ENCODE measurements around the gene TNPO2.
"Not testable (repeated sequence)": the region's sequence is repeated elsewhere in the genome, so short reads cannot be mapped to it uniquely, and the experiment has no call there.

The TNPO2 gene

DNA sequence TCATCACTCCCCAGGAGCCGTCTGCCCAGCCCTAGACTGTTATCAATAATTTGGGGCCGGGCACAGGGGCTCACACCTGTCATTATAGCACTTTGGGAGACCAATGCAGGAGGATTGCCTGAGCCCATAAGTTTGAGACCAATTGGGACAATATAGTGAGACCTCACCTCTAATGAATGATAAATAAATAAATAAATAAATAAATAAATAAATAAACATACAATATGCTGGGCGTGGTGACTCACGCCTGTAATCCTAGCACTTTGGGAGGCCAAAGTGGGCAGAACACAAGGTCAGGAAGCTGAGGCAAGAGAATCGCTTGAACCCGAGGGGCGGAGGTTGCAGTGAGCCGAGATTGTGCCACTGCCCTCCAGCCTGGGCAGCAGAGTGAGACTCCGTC lies 10.4 kb downstream of the TNPO2 start (continued):
- TF ChIP-seq, protein P1, sequence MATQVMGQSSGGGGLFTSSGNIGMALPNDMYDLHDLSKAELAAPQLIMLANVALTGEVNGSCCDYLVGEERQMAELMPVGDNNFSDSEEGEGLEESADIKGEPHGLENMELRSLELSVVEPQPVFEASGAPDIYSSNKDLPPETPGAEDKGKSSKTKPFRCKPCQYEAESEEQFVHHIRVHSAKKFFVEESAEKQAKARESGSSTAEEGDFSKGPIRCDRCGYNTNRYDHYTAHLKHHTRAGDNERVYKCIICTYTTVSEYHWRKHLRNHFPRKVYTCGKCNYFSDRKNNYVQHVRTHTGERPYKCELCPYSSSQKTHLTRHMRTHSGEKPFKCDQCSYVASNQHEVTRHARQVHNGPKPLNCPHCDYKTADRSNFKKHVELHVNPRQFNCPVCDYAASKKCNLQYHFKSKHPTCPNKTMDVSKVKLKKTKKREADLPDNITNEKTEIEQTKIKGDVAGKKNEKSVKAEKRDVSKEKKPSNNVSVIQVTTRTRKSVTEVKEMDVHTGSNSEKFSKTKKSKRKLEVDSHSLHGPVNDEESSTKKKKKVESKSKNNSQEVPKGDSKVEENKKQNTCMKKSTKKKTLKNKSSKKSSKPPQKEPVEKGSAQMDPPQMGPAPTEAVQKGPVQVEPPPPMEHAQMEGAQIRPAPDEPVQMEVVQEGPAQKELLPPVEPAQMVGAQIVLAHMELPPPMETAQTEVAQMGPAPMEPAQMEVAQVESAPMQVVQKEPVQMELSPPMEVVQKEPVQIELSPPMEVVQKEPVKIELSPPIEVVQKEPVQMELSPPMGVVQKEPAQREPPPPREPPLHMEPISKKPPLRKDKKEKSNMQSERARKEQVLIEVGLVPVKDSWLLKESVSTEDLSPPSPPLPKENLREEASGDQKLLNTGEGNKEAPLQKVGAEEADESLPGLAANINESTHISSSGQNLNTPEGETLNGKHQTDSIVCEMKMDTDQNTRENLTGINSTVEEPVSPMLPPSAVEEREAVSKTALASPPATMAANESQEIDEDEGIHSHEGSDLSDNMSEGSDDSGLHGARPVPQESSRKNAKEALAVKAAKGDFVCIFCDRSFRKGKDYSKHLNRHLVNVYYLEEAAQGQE (tag by site-specific recombination; IDR thresholded peaks at IDR 0.05), result 0 out of 2 replicates have a peak, but pooled peaks have one; percentile 33
- TF ChIP-seq ZNF518A (tag by site-specific recombination; conservative IDR thresholded peaks at IDR 0.05; ENCODE audit: low read depth) (peak; percentile 73), ZNF623 (tag by site-specific recombination; IDR thresholded peaks at IDR 0.05) (peak; percentile 59), ZNF426 (tag by site-specific recombination; IDR thresholded peaks at IDR 0.05) (peak; percentile 55), ZNF558 (tag by site-specific recombination; IDR thresholded peaks at IDR 0.05) (0 out of 2 replicates have a peak, but pooled peaks have one; percentile 25), ZNF121 (tag by site-specific recombination; IDR thresholded peaks at IDR 0.05) (0 out of 2 replicates have a peak, but pooled peaks have one; percentile 19), ZNF394 (tag by site-specific recombination; IDR thresholded peaks at IDR 0.05; ENCODE audit: borderline replicate concordance) (peak; percentile 86), ZNF202 (tag by site-specific recombination; IDR thresholded peaks at IDR 0.05; ENCODE audit: borderline replicate concordance) (0 out of 2 replicates have a peak, but pooled peaks have one; percentile 16)

DNA sequence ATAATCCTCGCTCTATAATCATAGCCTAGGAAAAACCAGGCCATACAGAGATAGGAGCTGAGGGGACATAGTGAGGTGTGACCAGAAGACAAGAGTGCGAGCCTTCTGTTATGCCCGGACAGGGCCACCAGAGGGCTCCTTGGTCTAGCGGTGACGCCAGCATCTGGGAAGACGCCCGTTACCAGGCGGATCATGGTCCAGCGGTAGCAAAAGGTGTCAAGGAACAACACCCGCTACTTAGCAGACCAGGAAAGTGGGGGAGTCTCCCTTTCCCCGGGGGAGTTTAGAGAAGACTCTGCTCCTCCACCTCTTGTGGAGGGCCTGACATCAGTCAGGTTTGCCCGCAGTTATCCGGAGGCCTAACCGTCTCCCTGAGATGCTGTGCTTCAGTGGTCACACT lies 11.7 kb downstream of the TNPO2 start:
- POLR2A ChIA-PET, result interaction anchor here (0.6 to 0.7 kb wide), 3 partner anchors 16 to 32 kb away, joined by 3 read pairs; partner anchors contain the start of genes DHPS and FBXW9

More for the DNA sequence above, 11.7 kb downstream of the TNPO2 start:
- TF ChIP-seq CTCF (tag by site-specific recombination; IDR thresholded peaks at IDR 0.05), result peak; percentile 21; the same call in 1 of the 2 replicates
- peak; percentile 65 for TF ChIP-seq ZBTB8A (tag by site-specific recombination; IDR thresholded peaks at IDR 0.05)
- peak; percentile 28 for TF ChIP-seq ZNF654 (tag by site-specific recombination; IDR thresholded peaks at IDR 0.05; ENCODE audit: low read depth)
- 0 out of 2 replicates have a peak, but pooled peaks have one; percentile 22 for TF ChIP-seq ZNF629 (tag by site-specific recombination; IDR thresholded peaks at IDR 0.05)
- H3K9me3 ChIP-seq (ENCODE audit: control insufficient read depth, insufficient read depth, low read depth, low read length); H3K4me3 ChIP-seq (ENCODE audit: low read depth, low read length); H3K27ac ChIP-seq (ENCODE audit: extremely low read depth, low read depth, low read length); H3K4me1 ChIP-seq (ENCODE audit: control insufficient read depth, insufficient read depth, low read length): not testable (repeated sequence)
- H3K36me3 ChIP-seq (ENCODE audit: control insufficient read depth in 2 of 2, insufficient read depth in 1 of 2, low read length in 2 of 2), result peaks cover 64 to 94% of the 10 kb centered on the region in 2 experiments
- CTCF ChIA-PET, result interaction anchor here (0.6 to 1.8 kb wide), 2 partner anchors 84 to 696 kb away, joined by 4 to 7 read pairs; no protein-coding TSS in a partner anchor
